GM20431 (cell line): Measurements from ENCODE around the gene EFCAB6.

Experiments used
- in situ Hi-C: fragments of 300-500 bp; cut with MseI, MboI; formaldehyde crosslinking; loops from one replicate; pipeline ENCODE4 v1.15.0; 2020; ENCODE audit warnings: low sequenced_read_pairs; ENCODE audit not compliant: unreplicated experiment

The EFCAB6 gene

DNA sequence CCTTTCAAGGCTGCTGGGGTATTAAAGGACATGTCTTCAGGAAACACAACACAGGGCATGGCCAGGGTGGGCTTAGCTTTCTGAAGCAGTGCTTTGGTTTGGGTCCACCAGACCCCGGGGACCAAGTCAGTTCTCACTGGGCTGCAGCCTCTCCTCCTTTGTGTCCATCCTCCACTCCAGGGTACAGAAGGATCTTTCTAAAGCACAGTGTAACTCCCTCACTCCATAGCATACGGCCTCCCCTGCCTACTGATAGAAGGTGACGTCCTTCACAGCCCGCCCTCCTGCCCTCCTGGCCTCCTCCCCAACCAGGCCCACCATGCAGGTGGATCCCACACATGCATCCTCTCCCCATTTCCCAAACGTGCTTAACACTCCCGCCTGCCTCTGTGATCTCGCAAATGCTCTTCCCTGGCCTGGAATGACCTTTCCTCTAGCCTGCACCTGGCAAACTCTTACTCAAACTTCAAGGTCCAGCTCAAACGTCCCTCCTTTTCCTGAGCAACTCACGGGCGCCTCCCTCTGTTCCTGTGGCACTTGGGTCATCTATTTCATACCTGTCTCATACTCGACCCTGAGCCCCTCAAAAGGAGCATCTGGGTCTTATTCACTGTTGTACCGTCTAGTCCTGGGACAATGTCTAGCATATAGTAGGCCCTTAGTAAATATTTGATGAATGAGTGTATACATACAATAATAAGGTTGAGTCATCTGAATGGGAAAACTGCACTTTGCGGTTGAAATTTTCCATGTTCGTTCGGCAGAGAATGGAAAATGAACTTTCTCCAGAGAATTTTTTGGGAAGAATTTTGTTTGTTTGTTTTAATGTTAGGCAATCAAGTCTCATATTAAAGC is 187.7 kb downstream of the EFCAB6 start:
- in situ Hi-C loops = no loop called here

DNA sequence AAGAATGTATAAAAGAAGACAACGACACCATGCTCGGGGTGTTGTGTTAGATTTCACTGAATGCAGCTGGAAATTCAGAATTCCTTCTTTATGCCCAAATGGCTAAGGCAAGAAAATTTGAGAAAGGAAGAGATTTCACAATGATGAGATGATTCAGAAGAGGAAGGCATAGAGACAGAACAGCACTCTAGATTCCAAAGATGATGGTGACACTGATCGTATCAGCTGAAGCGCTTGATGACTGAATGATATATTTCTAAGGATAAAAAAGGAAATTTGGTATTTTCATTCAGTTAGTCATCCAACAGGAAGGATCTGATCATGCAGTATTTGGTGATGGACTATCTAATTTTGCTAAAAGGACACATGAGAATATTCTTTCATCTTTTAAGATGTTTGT is 189.2 kb downstream of the EFCAB6 start:
- in situ Hi-C loops = no loop called here

DNA sequence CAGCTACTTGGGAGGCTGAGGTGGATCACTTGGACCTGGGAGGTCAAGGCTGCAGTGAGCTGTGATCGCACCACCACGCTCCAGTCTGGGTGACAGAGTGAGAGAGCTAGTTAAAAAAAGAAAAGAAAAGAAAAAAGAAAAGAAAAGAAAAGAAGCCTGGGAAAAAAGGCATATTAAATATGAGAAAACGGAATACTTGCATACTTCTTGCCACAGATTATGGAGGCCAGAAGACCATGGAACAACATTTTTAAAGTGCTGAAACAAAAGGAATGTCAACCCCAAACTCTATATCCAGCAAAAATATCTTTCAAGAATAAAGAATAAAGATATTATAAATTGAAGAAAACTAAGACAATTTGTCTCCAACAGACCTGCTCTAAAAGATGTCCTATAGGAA is 191.9 kb downstream of the EFCAB6 start:
- in situ Hi-C loops = no loop called here

DNA sequence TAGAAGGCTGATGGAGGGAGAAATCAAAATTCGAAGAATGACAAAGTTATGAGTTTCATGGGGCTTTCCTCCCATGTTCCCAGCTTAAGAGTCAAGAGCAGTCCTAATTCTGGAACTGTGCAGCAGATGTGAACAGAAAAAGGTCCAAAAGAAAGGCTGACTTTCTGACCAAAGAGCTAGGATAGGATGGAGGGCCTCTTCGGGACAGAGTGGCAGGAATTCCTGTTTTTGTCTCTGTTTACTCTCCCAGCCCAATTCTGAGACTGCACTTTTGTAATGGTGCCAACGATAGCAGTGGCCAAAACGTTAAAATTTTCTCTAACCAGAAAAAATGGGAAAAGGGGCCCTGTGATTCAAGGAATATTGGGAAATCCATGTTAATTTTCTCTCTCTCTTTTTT is 193.6 kb downstream of the EFCAB6 start:
- in situ Hi-C loops = no loop called here

GRCh38 chr22:43616645-43617044 is 195.5 kb downstream of the EFCAB6 start:
- in situ Hi-C loops = no loop called here

DNA sequence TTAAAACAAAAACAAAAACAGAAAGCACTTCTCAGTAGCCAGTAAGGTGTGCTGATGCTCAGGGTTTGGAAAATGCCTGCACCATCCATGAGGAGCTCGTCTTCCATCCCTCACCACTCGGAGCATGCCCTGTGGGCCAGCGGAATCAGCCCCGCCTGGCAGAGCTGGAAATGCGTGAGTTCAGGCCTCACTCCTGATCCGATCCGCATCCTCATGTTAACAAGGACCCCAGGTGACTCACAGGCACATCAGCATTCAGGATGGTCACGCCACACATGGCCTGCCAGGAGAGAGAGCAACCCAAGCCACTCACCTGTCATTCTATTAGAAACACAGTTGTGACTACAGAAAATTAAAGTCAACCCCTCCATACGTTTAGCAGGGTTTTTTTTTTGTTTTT is 211.8 kb downstream of the EFCAB6 start:
- in situ Hi-C loops = no loop called here

DNA sequence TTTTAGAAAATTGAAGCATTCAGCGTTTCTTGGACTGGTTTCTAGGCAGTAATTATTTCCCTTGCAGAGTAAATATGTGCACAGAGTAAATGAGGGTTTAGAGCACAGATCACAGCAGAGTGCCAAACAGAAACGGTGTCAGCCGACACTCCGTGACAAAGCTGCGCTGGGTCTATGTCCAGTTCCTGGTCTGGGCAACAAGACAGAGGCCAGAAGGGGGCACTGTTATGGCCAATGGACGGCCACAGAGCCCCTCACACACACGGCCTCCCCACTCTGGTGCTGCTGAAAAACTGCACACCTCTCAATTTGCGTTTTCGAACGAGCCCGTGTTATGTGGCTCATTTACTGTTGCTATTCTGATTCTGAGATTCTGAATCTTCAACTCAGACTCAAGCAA is 219.6 kb downstream of the EFCAB6 start:
- in situ Hi-C loops = no loop called here

DNA sequence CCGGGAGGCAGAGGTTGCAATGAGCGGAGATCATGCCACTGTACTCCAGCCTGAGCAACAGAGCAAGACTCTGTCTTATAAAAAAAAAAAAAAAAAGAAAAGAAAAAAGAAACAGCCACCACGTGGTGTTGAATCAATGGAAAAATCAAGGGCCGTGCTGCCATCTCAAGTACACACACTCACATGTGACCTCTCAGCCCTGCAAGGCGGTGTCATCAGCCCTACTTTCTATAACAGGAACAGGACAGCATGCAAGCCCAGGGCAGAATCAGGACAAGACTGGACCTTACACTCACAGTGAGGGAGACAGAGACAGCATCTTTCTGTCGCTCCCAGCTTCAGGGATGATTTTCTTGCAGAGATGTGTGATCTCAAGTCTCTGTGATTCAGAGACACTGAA is 220.7 kb downstream of the EFCAB6 start:
- in situ Hi-C loops = no loop called here

GRCh38 chr22:43587574-43587973 is 224.5 kb downstream of the EFCAB6 start:
- in situ Hi-C loops = no loop called here

DNA sequence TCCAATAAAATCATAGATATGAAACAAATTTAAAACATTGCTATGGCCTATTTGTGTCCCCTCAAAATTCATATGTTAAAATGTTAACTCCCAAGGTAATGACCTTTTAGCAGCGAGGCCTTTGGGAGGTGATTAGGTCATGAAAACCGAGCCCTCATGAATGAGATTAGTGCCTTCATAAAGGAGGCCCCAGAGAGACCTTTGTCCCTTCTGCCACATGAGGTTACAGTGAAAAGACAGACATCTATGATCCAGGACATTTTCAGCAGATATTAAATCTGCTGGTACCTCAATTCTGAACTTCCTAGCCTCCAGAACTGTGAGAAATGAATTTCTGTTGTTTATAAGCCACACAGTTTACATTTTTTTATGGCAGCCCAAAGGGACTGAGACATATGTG is 228.6 kb downstream of the EFCAB6 start:
- in situ Hi-C loops = no loop called here

GRCh38 chr22:43582394-43582793 is 229.7 kb downstream of the EFCAB6 start:
- in situ Hi-C loops = no loop called here

DNA sequence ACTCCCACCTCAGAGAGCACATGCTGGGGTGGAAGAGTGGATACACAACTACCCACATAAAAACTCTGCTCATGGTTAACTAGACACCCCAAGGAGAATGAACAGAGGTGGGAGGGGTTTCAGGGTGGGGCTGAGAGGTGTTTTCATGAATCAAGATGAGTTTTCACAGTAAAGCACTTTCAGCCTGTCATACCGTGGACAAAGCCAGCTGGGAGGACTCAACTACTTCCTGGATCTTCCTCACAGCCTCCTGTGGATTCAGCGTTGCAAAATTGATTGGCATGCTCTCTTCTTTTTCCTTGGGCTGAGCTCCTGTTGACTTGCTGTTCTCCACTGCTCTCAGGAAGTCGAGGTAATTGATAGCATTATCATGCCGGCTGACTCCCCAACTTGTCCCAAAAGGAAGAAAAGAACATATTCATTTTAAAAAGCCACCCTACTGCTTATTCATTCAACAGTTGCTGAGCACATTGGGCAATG is 231.8 kb downstream of the EFCAB6 start:
- in situ Hi-C loops = no loop called here

- in situ Hi-C loops = no loop called here
Observed at GRCh38 chr22:43574738-43575137, 237.4 kb downstream of the EFCAB6 start.

- in situ Hi-C loops = no loop called here
Observed at GRCh38 chr22:43572710-43573109, 239.4 kb downstream of the EFCAB6 start.

GRCh38 chr22:43571181-43571580 is 240.9 kb downstream of the EFCAB6 start:
- in situ Hi-C loops = no loop called here

- in situ Hi-C loops = no loop called here
Observed at GRCh38 chr22:43570531-43571165, 241.5 kb downstream of the EFCAB6 start.

DNA sequence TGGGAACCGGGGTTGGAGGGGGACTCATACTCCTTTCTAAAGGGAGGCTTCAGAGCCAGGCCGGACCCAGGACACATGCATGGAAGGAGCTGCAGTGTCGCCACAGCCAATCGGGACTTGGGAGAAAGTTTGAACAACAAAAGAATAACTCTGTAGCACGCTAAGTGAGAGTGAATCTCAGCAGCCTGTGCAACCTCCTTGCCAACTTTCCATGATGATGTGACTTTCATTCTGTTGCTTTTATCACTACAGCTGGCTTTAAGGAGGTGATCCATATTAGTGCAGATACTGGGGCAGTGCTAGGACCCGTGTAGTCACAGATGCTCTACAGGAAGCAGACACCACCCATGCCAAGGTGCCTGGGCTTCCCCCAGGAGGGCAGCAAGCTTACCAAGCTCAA is 243.0 kb downstream of the EFCAB6 start:
- in situ Hi-C loops = no loop called here

DNA sequence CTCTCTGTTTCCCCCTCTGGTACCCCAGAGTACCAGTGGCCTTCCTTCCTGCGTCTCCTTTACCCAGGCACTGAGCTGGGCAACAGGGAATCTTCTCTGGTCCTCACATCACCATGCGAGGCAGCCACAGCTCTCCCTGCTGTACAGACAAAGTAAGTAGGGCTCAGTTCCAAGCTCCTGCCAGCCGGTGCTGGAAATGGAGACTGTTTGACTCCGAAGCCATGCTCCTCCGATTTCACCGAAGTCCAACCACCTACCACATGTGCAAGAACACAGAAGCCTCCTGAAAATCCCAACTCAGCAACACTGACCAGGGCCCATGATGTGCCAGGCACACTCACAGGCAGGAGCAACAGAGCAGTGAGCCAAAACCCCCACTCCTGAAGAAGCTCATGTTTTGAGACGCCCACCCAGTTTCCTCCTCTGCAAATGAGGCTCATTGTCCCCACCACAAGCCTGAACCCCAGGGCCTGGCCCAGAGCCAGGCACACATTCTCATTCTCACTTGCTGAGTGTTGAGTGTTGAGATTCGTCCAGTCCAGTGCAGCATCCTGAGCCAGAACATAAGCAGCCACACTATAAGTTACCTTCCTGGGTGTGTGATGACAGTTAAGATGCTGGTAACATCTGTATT is 244.3 kb downstream of the EFCAB6 start:
- in situ Hi-C loops = no loop called here

GRCh38 chr22:43566561-43567332 is 245.4 kb downstream of the EFCAB6 start:
- in situ Hi-C loops = no loop called here

GRCh38 chr22:43566021-43566420 is 246.1 kb downstream of the EFCAB6 start:
- in situ Hi-C loops = no loop called here
